ENCODE results near the gene RABGAP1L.

- no peak for TF ChIP-seq CTCF (IDR thresholded peaks at IDR 0.05)
- no peak for TF ChIP-seq POLR2A (IDR thresholded peaks at IDR 0.05)
Observed at GRCh38 chr1:174874331-174875053, 715.2 kb downstream of the RABGAP1L start.

Measured in thyroid gland (tissue), 4 donors.